Endometrium (tissue), 2 donors: ENCODE results near the gene HSFX3.
A peak's percentile ranks its signal among the peaks of the same experiment; 100 is the strongest.
"Not testable (repeated sequence)": the region's sequence is repeated elsewhere in the genome, so short reads cannot be mapped to it uniquely, and the experiment has no call there.

ENCODE experiments used
- FAIRE-seq: peaks from 2 replicates; lab custom pipeline; 2012; peaks lifted over from hg19 to GRCh38; lab: Jason Lieb, UNC
- donor health status: control.
- donor health status: control.

HSFX3 gene

GRCh38 chrX:149517308-149517707 is 32.4 kb downstream of the HSFX3 start:
- FAIRE-seq: no peak

- FAIRE-seq: no peak
These were observed 33.1 kb downstream of the HSFX3 start for GRCh38 chrX:149516604-149517003.

GRCh38 chrX:149515954-149516602 is 33.6 kb downstream of the HSFX3 start:
- no peak for FAIRE-seq

- no peak for FAIRE-seq
These were observed 35.8 kb downstream of the HSFX3 start for GRCh38 chrX:149513825-149514428.

- no peak for FAIRE-seq
These were observed 37.4 kb downstream of the HSFX3 start for GRCh38 chrX:149512225-149512885.

- FAIRE-seq: no peak
These were observed 38.6 kb downstream of the HSFX3 start for GRCh38 chrX:149511081-149511480.

- FAIRE-seq: no peak
These were observed 39.3 kb downstream of the HSFX3 start for GRCh38 chrX:149510386-149510785.

- FAIRE-seq: no peak
These were observed 41.3 kb downstream of the HSFX3 start for GRCh38 chrX:149508467-149508866.

- FAIRE-seq: no peak
These were observed 43.4 kb downstream of the HSFX3 start for GRCh38 chrX:149506349-149506748.

- no peak for FAIRE-seq
These were observed 44.1 kb downstream of the HSFX3 start for GRCh38 chrX:149505671-149506070.

GRCh38 chrX:149504915-149505651 is 44.6 kb downstream of the HSFX3 start, which contains the start of gene IDS:
Gene IDS, minus strand, starts transcription at chrX:149505306. Its CDS starts 169 bp downstream, at chrX:149505137.
- no peak for FAIRE-seq

- no peak for FAIRE-seq
These were observed 45.4 kb downstream of the HSFX3 start for GRCh38 chrX:149504226-149504914.

- peak; percentile 50 for FAIRE-seq
These were observed 46.3 kb downstream of the HSFX3 start for GRCh38 chrX:149503446-149503845.

- not testable (repeated sequence) for FAIRE-seq
These were observed 46.8 kb downstream of the HSFX3 start for GRCh38 chrX:149502923-149503322.

- no peak for FAIRE-seq
These were observed 50.0 kb downstream of the HSFX3 start for GRCh38 chrX:149499766-149500165.

GRCh38 chrX:149498767-149499166 is 51.0 kb downstream of the HSFX3 start:
- FAIRE-seq: no peak
